ENCODE data around the gene FAM184A.

DNA sequence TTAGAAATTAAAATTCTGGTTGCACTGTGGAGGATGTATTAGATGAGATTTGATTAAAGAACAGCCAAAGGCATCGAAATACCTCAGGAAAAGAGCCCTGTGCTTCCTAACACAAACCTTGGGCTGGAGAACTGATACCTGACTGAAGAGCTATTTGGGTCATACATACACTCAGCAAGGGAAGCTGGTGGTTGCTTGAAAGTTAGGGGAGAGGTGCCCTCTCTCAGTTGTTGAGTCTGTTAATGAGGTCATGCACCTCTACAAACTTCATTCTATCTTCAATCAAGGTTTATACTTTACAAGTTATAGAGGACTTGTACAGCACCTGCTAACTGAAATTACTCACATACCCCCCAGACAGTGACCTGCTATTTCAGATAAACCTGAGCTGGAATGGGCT, 25.5 kb downstream of the FAM184A start:
- no peak for TF ChIP-seq EZH2 (IDR thresholded peaks at IDR 0.05; ENCODE audit: insufficient read depth, low read length)
- TF ChIP-seq, protein P1, sequence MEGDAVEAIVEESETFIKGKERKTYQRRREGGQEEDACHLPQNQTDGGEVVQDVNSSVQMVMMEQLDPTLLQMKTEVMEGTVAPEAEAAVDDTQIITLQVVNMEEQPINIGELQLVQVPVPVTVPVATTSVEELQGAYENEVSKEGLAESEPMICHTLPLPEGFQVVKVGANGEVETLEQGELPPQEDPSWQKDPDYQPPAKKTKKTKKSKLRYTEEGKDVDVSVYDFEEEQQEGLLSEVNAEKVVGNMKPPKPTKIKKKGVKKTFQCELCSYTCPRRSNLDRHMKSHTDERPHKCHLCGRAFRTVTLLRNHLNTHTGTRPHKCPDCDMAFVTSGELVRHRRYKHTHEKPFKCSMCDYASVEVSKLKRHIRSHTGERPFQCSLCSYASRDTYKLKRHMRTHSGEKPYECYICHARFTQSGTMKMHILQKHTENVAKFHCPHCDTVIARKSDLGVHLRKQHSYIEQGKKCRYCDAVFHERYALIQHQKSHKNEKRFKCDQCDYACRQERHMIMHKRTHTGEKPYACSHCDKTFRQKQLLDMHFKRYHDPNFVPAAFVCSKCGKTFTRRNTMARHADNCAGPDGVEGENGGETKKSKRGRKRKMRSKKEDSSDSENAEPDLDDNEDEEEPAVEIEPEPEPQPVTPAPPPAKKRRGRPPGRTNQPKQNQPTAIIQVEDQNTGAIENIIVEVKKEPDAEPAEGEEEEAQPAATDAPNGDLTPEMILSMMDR (IDR thresholded peaks at IDR 0.05; ENCODE audit: insufficient read depth, low read depth, low read length) = no peak

Measured in astrocyte (in vitro differentiated cells and primary cell).